Sigmoid colon (tissue), 4 donors: ENCODE measurements around the gene SH3BP5.

Source experiments
- CTCF ChIP-seq, 4 experiments: fragments of 450-650 bp in 3 of 4; fragments of 200-600 bp in 1 of 4; IDR thresholded peaks; one replicate each; pipeline ENCODE4 v1.5.1; 2016 to 2019; ENCODE audit warnings: antibody characterized with exemption in 4 of 4, mild to moderate bottlenecking in 3 of 4, moderate library complexity in 2 of 4
- POLR2AphosphoS5 ChIP-seq, 4 donors: sonication (generic); formaldehyde crosslinking; IDR thresholded peaks; one replicate each; pipeline ENCODE4 v1.6.1; 2017; ENCODE audit warnings: antibody characterized with exemption in 4 of 4

- TF ChIP-seq CTCF (IDR thresholded peaks at IDR 0.05) (no peak), POLR2AphosphoS5 (IDR thresholded peaks at IDR 0.05) (no peak)
Measured at GRCh38 chr3:15380980-15381890, 48.8 kb upstream of the SH3BP5 start.
